Activated T-cell treated with anti-CD3 and anti-CD28 coated beads, Interleukin-2, amount 50 U/mL, for 48 hours (primary cell): ENCODE data around the gene BTBD9.
"Not testable (repeated sequence)": the region's sequence is repeated elsewhere in the genome, so short reads cannot be mapped to it uniquely, and the experiment has no call there.

ENCODE experiments used
- DNase-seq, 2 experiments: peaks; one replicate each; pipeline ENCODE4 v3.0.0-alpha.2; 2020

BTBD9 gene

GRCh38 chr6:38648629-38649028 lies 8.9 kb upstream of the BTBD9 start:
- no peak for DNase-seq

- DNase-seq: no peak
Measured at GRCh38 chr6:38646166-38646878, 6.6 kb upstream of the BTBD9 start.

- no peak for DNase-seq
Measured at GRCh38 chr6:38644951-38645350, 5.2 kb upstream of the BTBD9 start.

- DNase-seq: no peak
Measured at GRCh38 chr6:38640216-38640909, 634 bp upstream of the BTBD9 start.

GRCh38 chr6:38638941-38639497 lies 710 bp downstream of the BTBD9 start:
- DNase-seq: peak; percentile 74 to 77

- DNase-seq: no peak
Measured at GRCh38 chr6:38637756-38638155, 2.0 kb downstream of the BTBD9 start.

GRCh38 chr6:38636027-38636426 lies 3.7 kb downstream of the BTBD9 start:
- no peak for DNase-seq

- DNase-seq: no peak
Measured at GRCh38 chr6:38634518-38634917, 5.2 kb downstream of the BTBD9 start.

- DNase-seq: no peak
Measured at GRCh38 chr6:38632490-38632889, 7.2 kb downstream of the BTBD9 start.

GRCh38 chr6:38631186-38631783 lies 8.4 kb downstream of the BTBD9 start:
- no peak for DNase-seq

GRCh38 chr6:38625217-38625616 lies 14.5 kb downstream of the BTBD9 start:
- DNase-seq: no peak

GRCh38 chr6:38619342-38619741 lies 20.4 kb downstream of the BTBD9 start:
- not testable (repeated sequence) for DNase-seq

GRCh38 chr6:38618301-38618700 lies 21.4 kb downstream of the BTBD9 start:
- DNase-seq: not testable (repeated sequence)

GRCh38 chr6:38617856-38618255 lies 21.9 kb downstream of the BTBD9 start:
- DNase-seq: no peak

GRCh38 chr6:38612143-38612965 lies 27.4 kb downstream of the BTBD9 start:
- no peak for DNase-seq

GRCh38 chr6:38610050-38610625 lies 29.6 kb downstream of the BTBD9 start:
- no peak for DNase-seq

GRCh38 chr6:38604700-38605099 lies 35.0 kb downstream of the BTBD9 start:
- no peak for DNase-seq

- DNase-seq: no peak
Measured at GRCh38 chr6:38603966-38604365, 35.8 kb downstream of the BTBD9 start.

- DNase-seq: no peak
Measured at GRCh38 chr6:38603496-38603895, 36.2 kb downstream of the BTBD9 start.

GRCh38 chr6:38599966-38600550 lies 39.7 kb downstream of the BTBD9 start:
- no peak for DNase-seq

GRCh38 chr6:38599261-38599660 lies 40.5 kb downstream of the BTBD9 start:
- no peak for DNase-seq

- no peak for DNase-seq
Measured at GRCh38 chr6:38593998-38594665, 45.6 kb downstream of the BTBD9 start.
